ENCODE data around the gene HORMAD2.

HORMAD2 gene

GRCh38 chr22:30171008-30171407, 90.7 kb downstream of the HORMAD2 start:
- no peak for DNase-seq

- no peak for DNase-seq
These were observed 95.5 kb downstream of the HORMAD2 start for GRCh38 chr22:30175690-30176288.

- no peak for DNase-seq
These were observed 96.2 kb downstream of the HORMAD2 start for GRCh38 chr22:30176431-30176830.

- no peak for DNase-seq
These were observed 98.2 kb downstream of the HORMAD2 start for GRCh38 chr22:30178181-30179126.

- no peak for DNase-seq
These were observed 100.4 kb downstream of the HORMAD2 start for GRCh38 chr22:30180616-30181015.

- no peak for DNase-seq
These were observed 101.4 kb downstream of the HORMAD2 start for GRCh38 chr22:30181459-30182349.

GRCh38 chr22:30182350-30182745, 102.1 kb downstream of the HORMAD2 start:
- peak; percentile 28 for DNase-seq

GRCh38 chr22:30182815-30183214, 102.6 kb downstream of the HORMAD2 start:
- DNase-seq = no peak

GRCh38 chr22:30183271-30183670, 103.0 kb downstream of the HORMAD2 start:
- DNase-seq = no peak

- no peak for DNase-seq
These were observed 103.6 kb downstream of the HORMAD2 start for GRCh38 chr22:30183861-30184278.

- no peak for DNase-seq
These were observed 104.9 kb downstream of the HORMAD2 start for GRCh38 chr22:30185129-30185528.

- DNase-seq = no peak
These were observed 105.3 kb downstream of the HORMAD2 start for GRCh38 chr22:30185549-30185948.

GRCh38 chr22:30186041-30186440, 105.8 kb downstream of the HORMAD2 start:
- DNase-seq = peak; percentile 77

- peak; percentile 50 for DNase-seq
These were observed 106.2 kb downstream of the HORMAD2 start for GRCh38 chr22:30186510-30186909.

GRCh38 chr22:30187094-30187493, 106.8 kb downstream of the HORMAD2 start:
- DNase-seq = no peak

GRCh38 chr22:30187529-30188407, 107.5 kb downstream of the HORMAD2 start:
- no peak for DNase-seq

- DNase-seq = no peak
These were observed 108.6 kb downstream of the HORMAD2 start for GRCh38 chr22:30188911-30189310.

- no peak for DNase-seq
These were observed 110.3 kb downstream of the HORMAD2 start for GRCh38 chr22:30190574-30190973.

GRCh38 chr22:30191040-30191701, 110.9 kb downstream of the HORMAD2 start:
- DNase-seq = no peak

GRCh38 chr22:30192427-30192826, 112.2 kb downstream of the HORMAD2 start:
- no peak for DNase-seq

GRCh38 chr22:30193031-30193775, 112.9 kb downstream of the HORMAD2 start:
- no peak for DNase-seq
